ENCODE data around the gene WSCD2.

WSCD2 gene

DNA sequence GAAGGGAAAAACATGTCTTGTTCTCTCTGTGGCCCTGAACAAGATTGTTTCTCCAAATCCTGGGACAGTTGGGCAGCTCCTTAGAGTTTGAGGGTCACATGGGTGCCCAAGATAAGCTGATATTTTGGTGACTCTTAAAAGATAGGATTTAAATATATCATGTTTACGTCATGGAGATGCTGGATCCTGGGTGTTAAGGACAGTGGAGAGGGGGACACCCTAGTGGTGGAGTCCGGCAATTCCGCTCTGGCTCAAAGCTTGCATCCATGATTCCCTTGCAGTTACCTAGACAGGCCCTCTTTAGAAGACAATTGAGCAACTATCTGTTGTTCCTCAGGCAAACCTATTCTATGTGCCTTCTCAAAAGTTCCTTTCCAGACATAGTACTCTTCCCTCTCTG lies 108.2 kb downstream of the WSCD2 start:
- peak in 3 of 4 experiments; percentile 10 to 18 (median 18) for DNase-seq

DNA sequence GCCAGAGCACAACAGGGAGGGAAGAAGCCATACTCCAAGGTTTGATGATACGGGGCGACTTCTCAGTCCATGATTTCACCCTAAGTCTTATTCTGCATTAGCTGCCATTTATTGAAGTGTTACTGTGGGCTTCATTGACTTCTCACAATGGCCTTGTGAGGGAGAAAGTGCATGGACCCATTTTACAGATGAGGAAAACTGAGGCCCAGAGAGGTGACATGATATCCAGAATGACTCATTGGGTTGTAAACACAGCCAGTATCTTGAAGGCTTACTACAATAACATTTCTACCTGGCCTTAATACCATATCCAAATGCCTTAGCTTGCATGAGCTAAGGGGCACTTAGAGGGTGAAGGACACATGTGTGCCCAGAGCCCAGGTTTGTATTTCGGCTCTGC lies 109.4 kb downstream of the WSCD2 start:
- DNase-seq = no peak

DNA sequence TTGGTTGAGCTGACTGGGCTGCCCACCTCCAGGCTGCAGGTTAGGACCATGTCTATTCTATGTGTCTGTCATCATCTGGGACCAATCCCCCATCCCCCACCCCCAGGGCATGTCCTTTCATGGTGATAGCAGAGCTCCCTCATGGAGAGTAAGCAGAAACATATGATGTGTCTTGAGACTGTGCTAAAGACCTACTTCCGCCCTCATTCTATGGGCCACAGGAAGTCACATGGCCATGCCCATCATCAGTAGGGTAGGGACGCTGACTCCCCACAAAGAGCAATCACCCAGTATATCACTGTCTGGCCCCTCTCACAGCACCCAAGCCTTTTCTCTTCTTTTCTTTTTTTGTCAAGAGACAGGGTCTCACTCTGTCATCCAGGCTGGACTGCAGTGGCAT lies 110.3 kb downstream of the WSCD2 start:
- DNase-seq = peak in 3 of 4 experiments; percentile 18 to 29 (median 26)

DNA sequence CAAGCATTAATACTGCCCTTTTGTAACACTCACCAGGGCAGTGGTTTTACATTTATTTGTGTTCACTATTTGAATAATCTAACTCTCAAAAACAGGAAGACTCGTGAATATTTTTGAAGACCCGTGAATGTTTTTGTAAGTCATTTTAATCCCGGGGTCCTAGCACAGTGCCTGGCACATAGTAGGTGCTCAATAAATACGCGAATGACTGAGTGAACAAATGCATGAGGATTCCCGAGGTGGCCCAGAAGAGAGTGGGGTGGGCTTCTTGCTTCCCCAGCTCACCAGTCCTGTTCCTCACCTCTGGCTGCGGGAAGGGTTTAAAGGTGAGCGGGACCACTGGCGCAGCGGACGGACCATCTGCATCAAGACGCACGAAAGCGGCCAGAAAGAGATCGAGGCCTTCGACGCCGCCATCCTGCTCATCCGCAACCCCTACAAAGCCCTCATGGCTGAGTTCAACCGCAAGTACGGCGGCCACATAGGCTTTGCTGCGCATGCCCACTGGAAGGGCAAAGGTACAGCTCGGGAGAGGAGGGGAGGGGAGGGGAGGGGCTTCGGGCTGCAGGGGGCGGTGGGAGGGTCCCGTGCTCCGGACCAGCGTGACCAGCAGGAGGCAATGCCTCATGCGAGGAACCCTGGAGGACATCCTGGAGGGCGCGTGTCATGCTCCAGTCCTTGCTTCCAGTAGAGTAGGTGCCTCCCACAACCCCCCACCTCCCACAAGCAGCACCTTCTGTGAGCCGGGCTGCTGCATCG lies 111.1 kb downstream of the WSCD2 start:
- no peak for DNase-seq

DNA sequence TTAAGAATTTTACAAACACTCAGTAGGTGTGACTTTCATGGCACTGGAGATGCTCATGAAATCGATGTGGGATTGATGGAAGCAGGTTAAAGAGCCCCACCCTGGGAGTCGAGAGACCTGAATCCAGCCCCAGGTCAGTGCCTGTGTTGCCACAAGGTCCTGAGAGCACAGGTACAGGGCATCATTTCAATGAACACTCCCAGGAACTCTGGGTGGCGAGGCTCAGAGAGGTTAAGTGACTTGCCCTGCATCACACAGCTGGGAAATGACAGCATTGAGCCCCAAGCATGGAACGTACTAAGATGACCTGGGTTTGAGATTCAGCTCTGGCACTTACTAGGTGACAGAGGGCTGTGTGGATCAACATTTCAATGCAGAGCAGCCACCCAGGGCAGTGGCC lies 111.8 kb downstream of the WSCD2 start:
- DNase-seq = no peak

DNA sequence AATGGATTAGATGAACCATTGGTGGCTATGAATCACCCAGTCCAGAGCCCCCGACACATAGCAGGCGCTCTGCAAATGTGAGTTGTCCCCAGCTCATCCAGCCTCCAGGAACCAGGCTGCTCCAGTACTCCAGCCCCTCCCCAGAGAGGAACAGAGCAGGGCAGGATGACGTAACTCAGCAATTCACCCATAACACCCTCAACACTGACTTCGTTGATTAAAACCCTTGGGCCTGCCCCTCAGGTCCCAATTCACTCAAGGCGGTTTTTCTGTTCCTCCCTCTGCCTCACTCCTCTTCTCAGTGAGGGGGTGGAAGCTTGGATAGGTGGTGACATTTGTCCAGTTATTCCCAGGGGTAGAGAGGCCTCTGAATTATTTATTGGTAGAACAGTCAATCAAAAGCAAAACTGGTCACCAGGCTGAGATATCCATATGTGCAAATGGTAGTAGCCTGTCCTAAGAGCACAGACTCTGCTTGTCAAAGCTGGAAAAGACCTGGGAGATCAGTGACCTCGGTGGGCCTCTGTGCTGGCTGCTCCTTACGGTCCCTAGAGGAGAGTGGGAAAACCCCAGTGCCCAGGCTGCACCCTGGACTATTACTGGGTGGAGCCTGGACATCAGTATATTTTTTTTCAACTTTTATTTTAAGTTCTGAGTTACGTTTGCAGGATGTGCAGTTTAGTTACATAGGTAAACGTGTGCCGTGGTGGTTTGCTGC lies 113.1 kb downstream of the WSCD2 start:
- DNase-seq = no peak

DNA sequence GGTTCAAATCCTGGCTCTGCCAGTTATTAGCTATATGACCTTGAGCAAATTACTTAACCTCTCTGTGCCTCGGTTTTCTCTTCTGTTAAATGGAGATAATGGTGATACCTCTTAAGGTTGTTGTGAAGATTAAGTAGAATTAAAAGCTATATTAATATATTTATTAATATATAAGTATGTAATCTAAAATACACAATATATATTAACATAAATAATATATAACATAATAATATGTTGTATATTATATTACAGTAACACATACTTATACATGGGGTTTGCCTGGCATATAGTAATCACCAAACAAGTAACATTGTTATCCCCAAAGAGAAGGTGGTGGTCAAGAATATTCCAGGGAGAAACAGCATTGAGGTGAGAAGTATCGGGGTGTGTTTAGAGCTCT lies 118.0 kb downstream of the WSCD2 start:
- no peak for DNase-seq

DNA sequence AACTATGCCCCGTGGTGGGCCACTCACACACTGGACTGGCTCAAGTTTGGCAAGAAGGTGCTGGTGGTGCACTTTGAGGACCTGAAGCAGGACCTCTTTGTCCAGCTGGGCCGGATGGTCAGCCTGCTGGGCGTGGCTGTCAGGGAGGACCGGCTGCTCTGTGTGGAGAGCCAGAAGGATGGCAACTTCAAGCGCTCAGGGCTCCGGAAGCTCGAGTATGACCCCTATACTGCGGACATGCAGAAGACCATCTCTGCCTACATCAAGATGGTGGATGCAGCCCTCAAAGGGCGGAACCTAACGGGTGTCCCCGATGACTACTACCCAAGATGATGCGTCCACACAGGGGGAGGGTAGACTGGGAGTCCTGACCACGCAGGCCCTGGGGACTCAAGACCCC lies 118.9 kb downstream of the WSCD2 start:
- no peak for DNase-seq

DNA sequence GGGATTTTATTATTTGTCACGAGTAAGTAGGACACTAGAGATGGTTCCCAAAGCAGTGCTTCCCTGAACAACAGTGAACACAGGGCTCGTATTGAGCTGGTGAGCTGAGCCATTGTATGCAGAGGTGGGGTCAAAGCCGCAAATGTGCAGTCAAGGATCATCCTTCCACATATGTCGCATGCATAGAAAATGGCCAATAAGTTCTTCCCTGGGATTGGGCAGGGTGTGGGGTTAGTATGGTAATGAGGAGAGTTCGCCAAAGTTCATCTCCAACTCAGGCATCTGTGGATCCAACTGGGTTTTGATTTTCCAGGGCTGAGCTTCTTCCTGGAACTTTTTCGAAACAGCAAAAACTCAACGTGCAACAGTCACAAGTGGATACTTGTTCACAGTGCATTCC lies 123.4 kb downstream of the WSCD2 start:
- no peak for DNase-seq

DNA sequence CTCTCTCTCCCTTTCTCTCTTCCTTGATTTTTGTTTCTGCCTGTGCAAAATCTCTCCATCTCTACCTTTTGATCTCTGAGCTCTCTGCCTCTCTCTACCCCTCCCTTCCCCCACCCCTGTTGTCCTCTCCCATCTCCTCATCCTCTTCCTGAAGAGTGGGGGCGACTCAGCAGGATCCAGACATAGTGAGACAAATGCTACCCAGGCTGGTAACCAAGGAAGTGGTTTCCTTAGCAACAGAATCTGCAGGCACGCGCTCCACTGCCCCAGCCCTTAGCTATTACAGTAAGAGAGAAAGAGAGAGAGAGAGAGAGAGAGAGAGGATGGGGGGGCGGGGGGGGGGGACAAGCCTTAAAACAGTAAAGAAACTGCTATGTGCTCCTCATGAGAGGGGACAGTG lies 124.5 kb downstream of the WSCD2 start:
- DNase-seq = peak in 1 of 4 experiments; percentile 27

DNA sequence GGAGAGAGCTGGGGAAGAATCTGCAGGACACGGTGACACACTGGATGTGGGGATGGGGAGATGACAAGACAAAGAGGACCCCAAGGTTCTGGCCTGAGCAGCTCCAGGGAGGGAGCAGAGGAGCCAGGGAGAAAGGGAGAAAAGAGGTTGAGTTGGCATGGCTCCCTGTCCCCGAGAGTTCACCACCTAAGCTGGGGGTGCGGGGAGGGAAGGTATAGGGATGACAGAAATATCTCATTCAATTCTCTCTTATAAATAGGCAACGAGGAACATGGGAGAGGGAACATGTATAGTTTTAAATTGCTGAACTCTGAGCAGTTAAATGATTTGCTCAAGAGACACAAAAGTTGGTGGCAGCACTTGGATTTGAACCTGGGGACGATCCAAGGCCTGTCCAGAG lies 124.9 kb downstream of the WSCD2 start:
- no peak for DNase-seq

DNA sequence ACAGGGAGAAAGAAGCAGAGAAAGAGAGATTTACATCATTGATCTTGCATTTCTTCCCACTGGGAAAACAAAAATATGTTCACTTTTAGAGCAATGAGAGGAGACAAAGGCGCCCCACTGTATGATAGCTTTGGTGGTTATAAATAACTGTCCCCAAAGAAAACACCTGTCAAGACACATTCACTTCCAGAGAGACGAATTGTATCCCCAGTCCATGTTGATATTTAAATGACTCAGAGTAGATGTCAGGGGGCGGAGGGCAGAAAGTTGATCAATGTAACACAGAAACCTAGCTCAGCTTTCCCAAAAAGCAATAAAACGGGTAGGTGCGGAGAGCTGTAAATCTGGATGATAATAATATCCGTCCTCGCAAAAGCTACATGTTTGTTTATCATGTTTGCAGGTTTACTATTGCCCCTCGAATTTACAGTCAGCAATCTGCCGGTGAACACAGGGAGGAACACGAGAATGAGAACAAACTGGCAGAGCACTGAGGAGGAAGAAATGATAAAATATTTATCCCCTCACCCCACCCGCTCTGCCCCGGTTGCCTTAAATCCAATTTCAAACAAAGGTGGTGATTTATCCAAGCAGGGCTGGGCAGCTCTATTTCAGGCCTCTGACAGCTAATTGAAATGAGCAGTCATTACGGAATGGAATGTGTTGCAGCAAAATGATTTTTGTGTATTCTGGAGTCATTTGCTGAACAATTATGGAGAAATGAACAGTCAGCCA lies 125.6 kb downstream of the WSCD2 start:
- DNase-seq = no peak

DNA sequence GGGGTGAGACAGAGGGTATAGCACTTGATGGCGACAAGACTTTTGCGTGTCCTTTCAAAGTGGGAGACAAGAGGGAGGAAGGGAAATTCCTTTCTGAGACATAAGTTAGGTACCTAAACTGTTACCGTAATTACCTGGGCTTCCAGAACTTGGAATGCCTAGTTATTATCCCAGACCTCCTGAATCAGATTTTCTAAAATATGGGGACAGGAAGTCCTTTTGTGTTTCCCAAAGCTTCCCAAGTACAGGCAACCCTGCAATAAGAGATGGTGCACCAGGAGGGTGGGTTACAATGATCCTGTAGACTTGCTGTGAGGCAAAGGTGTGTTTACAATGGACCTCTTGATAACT lies 126.1 kb downstream of the WSCD2 start:
- DNase-seq = no peak

DNA sequence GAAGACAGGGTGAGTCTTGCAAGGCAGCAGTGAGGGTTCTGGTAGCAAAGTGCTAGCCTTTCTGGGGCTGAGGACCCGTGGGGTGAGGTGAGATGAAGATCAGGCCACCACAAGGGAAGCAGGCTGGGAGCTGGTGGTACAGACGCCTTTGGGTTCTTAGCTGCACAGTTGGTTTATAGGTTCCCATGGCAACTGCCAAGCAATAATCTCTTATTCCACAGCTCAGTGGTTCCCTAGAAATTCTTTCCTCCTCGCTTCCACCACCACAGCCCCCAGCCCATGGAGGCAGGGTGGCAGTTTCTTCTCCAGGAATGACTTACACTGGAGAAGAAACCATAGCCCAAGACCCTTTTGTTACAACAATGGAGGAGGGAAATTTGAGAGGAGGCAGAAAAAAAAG lies 127.9 kb downstream of the WSCD2 start:
- DNase-seq = no peak

DNA sequence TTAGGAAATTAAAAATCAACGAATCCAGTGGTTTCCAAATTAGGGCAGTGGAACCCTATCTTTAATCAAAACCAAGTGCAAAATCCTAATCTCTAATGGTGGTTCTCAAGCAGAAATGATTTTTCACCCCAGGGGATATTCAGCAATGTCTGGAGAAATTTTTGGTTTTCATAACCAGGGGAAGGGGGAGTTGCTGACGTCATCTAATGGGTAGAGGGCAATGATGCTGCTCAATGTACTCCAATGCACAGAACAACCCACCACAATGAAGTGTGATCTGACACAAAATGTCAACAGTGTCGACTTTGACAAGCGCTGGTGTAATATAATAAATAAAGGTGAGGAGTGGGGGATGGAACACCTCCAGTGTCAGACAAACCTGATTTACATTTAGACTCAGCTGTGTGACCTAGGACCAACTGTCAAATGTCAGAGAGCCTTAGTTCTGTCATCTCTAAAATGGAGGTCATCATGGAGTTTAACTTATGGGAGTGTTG lies 128.6 kb downstream of the WSCD2 start:
- DNase-seq = no peak

DNA sequence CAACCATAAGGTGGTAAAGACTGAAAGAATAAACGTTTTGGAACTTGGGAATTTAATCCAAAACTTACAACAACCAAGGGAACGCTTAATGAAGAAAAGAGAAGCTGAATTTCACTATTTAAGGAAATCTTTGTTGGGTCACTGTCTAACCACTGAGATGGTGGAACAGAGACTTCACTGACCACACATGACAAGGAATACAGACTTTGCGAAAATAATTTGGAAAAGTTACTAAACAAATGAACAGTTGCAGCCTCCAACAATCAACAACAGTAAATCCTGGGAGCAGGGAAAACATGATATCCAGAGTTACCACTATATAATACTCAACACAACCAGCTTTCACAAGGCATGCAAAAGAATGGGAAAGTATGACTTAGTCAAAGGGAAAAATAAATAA lies 131.0 kb downstream of the WSCD2 start:
- no peak for DNase-seq

DNA sequence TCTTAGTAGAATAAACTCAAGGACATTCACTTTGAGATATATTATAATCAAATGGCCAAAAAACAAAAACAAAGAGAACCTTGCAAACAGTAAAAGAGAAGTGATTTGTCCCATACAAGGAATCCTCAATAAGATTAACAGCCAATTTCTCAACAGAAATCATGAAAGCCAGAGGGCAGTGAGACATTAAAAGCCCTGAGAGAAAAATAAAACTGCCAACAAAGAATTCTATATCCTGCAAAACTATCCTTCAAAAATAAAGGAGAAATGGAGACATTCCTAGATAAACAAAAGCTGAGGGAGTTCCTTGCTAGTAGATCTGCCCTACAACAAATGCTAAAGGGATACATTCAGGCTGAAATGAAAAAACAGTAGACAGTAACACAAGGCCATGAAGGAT lies 131.9 kb downstream of the WSCD2 start:
- no peak for DNase-seq

DNA sequence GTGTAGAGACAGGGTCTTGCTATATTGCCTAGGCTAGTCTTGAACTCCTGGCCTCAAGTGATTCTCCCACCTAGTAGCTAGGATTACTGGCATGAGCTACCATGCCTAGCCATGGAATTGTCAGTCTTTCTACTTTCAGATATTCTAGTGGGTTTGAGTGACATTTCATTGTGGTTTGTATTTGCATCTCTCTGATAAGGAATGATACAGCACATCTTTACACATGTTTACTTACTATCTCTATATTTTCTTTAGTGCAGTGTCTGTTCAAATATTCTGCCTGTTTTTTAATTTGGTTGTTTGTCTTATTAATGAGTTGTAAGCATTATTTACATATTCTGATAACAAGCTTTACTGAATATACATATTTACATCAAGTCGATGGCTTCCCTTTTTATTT lies 136.4 kb downstream of the WSCD2 start:
- no peak for DNase-seq

DNA sequence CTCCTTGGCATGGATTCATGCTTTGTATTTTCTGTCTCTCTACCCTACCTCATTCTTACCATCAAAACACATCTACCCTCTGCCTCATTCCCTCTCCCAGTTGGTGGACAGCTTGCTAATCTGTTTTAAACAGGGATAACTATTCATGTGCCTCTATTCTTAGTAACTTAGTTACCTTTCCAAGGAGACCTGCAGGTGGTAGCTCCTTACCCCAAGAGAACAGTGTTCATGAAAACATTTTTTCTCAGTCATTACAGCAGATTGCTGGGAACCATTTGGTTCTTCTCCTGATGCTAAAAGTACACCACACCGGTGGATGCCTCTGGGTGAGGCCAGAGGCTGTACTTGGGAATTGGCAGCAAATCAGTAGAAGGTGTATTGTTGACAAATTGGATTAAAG lies 137.0 kb downstream of the WSCD2 start:
- no peak for DNase-seq

DNA sequence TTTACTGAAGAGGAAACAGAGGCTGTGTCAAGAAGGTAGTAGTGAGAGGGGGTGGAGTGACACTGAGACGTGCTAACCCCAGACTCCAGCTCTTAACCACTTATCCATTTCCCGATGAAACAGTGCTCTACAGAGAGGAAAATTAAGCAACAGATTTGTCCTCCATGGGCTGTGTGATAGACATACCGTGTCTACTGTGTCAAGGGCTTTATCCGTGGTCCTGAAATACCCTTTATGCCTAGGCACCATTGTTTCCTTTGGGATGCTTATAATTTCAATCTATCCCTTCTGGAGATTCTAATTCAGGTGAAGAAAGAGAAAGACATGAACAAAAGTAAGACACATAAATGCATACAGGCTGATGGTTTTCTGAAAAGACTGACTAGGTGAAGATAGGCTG lies 138.4 kb downstream of the WSCD2 start:
- DNase-seq = no peak

DNA sequence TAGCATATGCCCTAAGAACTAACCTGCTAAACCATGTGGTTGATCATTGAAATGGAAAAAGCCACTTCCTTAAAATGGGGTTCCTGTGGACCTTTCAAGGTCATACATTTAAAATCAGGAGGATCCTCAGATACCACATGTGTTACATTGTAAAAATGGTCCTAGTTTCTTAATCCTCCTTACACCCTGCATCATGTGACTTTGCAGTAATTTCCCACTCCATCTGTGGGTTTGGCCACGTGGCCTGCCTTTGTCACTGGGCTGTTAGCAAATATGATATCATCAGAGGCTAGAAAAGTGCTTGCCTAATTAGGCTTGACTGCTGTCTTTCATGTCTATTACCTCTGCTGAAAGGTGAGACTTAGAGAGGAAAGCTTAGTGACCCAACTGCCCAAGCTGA lies 139.3 kb downstream of the WSCD2 start:
- DNase-seq = peak; percentile 68 to 89 (median 84)

DNA sequence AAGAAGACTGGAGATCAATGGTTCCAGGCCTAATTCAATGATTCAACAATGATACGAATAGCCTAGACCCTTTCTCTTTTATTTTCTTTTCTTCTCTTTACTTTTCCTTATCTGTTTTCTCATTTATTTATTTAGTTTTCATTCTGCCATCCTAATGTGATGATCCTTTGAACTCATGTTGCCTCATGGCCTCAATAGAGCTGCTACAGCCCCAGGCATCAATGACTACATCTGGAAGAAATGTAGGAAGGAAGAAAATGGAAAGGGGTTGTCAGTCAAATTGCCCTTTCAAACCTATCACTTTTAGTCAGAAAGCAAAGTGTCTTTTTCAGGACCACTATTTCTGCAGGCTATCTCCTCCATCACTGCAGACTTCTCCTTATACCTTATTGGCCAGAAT lies 140.1 kb downstream of the WSCD2 start:
- no peak for DNase-seq

DNA sequence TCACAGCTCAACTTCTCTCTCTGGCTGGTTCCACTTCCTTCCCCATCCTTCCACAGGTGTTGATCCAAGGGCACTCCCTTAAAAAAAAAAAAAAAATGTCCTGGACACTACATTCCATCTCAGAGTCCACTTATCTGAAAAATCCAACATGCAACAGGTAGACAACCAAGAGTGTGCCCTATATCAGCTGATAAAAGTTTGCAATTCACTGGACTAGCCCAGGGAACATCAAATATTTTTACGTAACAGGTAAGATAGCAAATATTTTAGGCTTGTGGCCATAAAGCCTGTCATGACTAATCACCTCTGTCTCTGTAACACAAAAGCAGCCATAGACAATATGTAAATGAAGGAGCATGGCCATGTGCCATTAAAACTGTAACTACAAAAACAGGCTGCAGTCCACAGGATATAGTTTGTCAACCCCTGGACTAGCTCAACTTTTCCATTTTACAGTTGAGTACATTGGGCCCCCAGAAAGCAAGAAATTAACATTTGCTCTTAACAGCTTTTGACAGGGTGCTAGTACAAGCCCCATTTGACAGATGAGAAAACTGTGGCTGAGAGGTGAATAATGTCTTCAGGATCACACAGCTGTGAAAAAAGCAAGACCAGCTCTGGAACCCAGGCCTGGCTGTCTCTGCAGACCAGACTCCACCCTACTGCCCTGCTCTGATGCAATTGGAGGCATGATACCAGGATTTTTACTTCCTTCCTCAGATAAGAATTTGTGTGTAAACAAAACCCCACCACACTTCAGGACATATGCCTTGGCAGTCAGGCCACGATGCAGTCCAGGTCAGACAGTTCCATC lies 141.2 kb downstream of the WSCD2 start:
- DNase-seq = peak in 3 of 4 experiments; percentile 18 to 47 (median 40)
